HG03108 (cell line): ENCODE results near the gene TCF7L2.

Experiments used
- ATAC-seq: cut with Tn5 transposase; IDR thresholded peaks from one replicate; pipeline ENCODE4 v1.9.1; 2021; ENCODE audit warnings: moderate library complexity; ENCODE audit not compliant: unreplicated experiment

The TCF7L2 gene

DNA sequence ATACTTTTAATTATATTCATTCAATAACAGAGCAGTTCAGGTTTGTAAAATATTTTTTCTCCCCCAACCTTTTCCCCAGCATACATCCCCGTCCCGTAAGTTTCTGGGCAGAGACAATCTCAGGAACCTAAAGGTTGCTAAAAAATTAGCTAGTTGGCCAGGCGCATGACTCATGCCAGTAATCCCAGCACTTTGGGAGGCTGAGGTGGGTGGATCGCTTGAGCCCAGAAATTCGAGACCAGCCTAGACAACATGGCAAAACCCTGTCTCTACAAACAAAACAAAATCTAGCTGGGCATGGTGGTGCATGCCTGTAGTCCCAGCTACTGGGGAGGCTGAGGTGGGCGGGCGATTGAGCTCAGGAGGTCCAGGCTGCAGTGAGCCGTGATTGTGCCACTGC lies 40.2 kb downstream of the TCF7L2 start:
- no peak for ATAC-seq

DNA sequence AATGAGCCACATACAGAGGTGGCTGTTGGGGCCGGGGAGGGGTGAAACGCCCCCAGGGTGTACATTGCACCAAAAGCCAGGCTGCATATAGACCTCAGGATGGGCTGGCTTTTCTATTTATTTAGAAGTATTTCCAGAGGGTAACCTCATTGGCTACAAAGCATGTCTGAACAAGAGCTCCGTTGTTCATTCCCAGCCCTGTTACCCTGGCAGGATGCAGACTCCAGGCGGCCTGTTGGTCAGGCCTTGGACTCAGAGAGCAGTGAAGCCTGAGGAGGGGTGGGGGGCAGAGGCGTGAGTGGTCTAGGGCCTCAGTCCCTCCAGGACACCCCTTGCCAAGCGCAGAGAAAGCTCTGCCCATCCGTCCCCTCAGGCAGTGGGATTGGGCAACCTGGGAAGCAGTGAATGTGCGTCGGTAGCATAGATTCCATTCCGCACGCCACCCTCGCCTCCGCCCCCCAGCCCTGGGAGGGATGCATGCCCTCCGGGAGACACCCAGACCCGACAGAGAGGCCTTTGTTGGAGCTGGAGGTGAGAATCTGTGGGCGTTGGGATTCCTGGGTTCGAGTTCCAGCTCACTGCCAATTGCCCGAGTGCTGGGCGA lies 41.9 kb downstream of the TCF7L2 start:
- ATAC-seq: no peak

DNA sequence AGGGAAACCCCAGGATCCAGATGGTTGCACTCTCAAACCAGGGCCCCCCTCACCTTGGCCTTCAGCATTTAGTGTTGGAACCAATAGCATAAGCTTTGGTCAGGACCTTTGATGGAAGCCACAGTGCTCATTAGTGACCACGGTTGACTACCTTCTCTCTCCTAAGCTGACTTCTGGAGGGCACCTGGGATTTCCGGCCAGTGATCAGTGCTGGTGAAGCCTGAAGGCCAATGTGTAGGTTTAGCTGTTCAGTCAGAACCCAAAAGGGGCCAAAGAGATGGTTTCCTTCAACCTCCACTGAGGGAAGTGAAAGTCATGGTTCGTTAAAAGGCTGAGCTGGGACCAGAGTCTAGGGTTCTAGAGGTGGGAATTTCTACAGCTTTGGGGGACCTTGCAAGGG lies 46.4 kb downstream of the TCF7L2 start:
- no peak for ATAC-seq

- no peak for ATAC-seq
Measured at GRCh38 chr10:112999102-112999501, 49.1 kb downstream of the TCF7L2 start.

DNA sequence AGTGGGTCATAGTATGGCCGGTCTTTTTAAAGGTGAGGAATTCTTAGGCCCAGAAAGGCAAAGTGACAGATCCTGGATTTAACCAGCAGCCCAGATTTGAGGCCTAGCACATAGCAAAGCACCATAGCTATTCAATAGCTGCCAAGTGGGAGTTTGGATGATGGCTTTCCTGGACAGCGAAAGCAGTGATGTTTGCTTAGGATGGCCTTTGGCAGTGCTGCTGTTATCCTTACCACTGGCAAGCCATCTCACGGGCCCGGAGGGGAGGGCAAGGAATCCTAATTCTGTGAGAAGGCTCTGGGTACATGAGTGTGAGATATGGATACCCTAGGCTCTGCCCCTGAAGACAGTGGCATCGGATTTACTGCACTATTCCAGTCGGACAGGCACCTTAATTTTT lies 50.4 kb downstream of the TCF7L2 start:
- ATAC-seq: no peak

GRCh38 chr10:113000876-113001598 lies 51.0 kb downstream of the TCF7L2 start:
- no peak for ATAC-seq

DNA sequence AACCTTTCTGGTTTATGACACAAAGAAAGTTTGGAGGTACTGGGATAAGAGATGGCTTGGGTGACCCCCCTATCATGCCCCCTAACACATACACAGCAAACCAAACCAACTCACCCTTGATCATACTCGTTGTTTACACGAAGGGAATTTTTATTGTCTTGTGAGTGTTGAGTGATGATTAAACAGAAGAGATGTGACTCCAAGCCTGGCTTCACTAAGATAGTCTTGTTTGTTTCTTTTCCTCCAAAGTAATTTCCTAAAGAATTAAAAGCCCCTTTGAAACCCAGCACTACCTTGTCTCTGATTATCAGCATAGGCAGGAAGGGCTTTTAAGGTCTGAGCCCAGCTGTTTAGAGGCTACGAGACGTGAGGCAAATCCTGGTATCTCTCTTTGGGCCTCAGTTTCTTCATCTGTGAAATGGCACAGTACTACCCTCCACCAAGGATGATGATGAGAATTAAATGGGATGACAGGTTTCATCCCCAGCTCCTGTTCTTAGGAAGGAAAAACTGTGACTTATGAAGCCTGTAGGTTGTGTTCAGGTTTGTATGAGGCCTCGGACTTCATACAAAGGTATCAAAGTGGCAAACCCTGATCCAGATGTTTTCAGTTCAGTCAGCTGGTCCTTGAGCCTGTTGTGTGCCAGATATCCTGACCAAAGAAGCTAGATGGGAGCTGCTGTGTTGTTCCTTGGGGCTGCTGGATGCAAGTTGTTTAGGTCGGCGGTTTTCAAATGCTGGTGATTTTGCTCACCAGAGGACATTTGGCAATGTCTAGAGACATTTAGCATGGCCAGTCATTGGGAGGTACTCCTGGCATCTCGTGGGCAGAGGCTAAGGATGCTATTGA lies 51.8 kb downstream of the TCF7L2 start:
- ATAC-seq: no peak

- no peak for ATAC-seq
Measured at GRCh38 chr10:113002449-113002777, 52.4 kb downstream of the TCF7L2 start.

DNA sequence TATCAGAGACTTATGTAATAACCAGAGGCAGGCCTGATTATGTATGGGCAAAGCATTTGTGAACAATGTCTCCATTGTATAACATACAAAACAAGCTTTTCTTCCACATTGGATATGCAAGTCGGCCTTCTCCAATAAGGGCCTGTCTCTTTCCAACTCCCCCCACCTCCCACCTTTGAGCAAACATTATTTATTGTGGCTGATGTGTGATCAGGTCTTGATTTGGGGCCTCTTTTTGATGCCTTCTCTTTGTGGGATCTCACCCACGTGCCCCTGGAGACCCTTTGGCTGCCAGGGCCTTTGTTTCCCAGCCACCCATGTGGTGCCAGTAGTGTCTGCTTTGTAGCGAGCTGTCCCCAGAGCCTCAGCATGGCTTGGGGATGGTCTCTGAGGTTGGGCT lies 53.0 kb downstream of the TCF7L2 start:
- ATAC-seq: no peak

GRCh38 chr10:113004069-113004618 lies 54.1 kb downstream of the TCF7L2 start:
- ATAC-seq: no peak

GRCh38 chr10:113005380-113005779 lies 55.3 kb downstream of the TCF7L2 start:
- no peak for ATAC-seq

DNA sequence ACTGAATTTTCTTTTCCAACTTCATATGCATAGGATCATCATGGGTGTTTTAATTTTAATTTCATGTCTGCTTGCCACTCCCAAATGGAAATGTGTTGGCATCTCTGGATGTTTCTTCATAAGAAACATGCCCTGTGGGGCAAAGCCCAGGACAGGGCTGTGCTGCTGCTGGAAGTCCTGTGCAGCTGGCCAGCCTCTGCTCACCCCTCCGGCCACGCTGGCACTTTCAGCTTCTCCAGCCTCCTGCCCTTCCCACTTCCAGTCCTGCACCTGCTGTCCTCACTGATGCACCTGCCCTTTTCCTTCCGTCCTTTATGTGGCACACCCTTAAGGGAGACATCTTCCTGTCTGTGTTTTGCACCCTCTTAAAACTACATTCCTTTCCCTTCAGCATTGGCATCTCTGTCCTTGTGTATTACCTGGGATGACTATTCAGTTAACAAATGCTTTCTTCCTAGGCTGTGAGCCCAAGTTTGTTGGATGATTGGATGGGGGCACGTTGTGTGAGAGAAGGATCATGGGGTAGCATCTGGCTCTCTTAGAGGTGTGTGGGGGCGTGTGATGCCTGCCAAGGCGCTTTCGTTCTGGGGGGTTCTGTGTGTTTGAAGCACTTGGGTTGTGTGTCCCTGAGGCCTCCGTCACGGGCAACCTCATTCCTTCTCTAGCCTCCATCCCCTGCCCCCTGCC lies 56.8 kb downstream of the TCF7L2 start:
- no peak for ATAC-seq

DNA sequence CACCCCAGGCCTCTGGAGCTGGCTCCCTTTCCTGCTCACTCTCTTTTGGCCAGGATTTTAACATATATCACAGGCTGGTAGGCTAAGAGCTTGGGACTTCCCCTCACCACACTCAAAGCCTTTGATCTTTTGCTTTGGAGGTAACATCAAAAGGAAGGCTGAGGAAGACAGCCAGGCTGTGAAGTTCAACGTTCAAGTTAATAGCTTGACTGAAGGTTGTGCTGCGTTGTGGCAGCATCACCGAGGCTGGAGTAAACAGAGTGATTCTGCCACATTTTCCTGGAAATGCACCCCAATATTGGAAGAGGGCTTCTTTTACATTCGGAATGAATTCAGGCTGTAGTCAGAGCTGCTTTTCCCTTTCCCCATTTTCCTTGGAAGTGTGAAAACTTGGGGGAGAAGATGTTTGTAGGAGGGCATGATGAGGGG lies 57.3 kb downstream of the TCF7L2 start:
- no peak for ATAC-seq

GRCh38 chr10:113007821-113008220 lies 57.8 kb downstream of the TCF7L2 start:
- no peak for ATAC-seq

DNA sequence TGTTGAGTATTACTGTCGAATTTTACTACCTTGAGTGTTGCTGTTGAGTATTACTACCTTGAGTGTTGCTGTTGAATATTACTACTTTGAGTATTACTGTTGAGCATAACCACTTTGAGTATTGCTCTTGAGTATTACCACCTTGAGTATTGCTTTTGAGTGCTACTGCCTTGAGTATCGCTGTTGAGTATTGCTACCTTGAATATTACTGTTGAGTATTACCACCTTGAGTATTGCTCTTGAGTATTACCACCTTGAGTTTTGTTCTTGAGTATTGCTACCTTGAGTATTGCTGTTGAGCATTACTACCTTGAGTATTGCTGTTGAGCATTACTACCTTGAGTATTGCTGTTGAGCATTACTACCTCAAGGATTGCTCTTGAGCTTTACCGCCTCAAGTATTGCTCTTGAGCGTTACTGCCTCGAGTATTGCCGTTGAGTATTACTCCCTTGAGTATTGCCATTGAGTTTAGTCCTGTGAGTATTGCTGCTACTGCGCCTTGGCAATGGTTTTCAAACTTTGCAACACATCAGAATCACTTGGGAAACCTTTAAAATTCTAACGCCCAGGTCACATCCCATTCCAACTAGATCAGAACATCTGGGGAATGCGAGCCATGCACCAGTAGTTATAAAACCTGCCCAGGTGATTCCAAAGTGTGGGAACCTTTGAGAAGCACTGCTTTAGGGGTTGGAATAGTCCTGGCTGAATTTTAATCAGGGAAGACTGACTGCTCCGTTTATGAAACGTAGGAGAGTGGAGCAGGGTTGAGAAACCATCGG lies 61.7 kb downstream of the TCF7L2 start:
- ATAC-seq: no peak

DNA sequence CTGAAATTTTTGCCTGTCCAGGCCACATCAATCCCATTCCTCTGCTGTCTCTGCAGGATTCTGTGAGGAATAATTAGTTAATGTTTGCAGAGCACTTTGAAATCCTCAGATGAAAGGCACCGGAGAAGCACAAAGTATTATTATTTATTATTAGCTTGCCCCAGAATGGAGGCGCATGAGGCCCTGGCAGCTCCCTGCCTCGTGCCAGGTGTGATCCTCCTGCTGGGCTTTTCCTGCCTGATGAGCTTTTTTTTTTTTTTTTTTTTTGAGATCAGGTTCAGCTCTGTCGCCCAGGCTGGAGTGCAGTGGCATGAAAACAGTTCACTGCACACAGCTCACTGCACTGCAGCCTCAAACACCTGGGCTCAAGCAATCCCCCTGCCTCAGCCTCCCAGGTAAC lies 65.2 kb downstream of the TCF7L2 start:
- ATAC-seq: no peak

DNA sequence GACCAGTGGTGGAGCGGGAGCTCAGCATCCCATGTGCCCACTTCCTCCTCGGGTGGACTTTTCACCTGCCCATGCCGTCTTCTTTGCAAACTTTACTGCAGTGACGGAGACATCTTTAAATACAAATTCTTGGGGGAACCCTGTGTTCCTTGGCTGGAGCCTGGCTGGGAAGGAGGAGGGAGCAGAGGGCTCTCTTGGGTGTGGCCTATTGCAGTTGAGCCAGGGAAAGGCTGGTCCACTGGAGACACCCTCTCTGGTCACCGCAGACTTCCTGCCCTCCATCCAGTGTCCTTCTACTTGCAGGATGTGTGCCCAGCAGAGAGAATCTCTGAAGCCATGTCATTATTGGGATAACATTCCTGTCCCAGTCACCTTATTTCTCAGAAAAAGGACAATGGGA lies 67.3 kb downstream of the TCF7L2 start:
- ATAC-seq: no peak

DNA sequence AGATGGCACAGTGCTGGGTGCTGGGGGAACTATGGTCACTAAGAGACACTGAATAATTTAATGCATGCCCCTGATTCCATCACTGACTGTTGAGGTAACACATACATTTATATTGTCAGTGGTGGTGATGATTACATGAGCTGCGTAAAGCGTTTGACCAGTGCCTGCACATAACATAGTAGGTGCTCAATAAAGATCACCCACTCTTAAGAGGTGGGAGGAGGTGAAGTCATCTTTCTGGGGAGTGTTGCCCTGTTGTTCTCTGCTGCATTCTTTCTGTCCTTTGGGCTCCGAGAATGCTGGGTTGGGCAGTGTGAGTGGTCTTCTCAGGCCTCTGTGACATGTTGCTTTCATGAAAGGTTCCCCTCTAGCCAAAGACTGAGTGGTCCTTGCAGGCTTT lies 68.0 kb downstream of the TCF7L2 start:
- no peak for ATAC-seq

GRCh38 chr10:113019096-113019495 lies 69.0 kb downstream of the TCF7L2 start:
- ATAC-seq: no peak

- no peak for ATAC-seq
Measured at GRCh38 chr10:113019692-113020474, 69.8 kb downstream of the TCF7L2 start.
